Mammary epithelial cell (primary cell): ENCODE results near the gene FXYD2.

Source experiments
- CTCF ChIP-seq, 2 donors: IDR thresholded peaks in 1 of 2; conservative IDR thresholded peaks in 1 of 2; 2 replicates each; pipeline ENCODE4 v1.5.1; 2011 to 2012; ENCODE audit warnings: inconsistent platforms in 2 of 2, low read length in 2 of 2, mild to moderate bottlenecking in 2 of 2, control low read depth in 1 of 2, low read depth in 1 of 2; ENCODE audit not compliant: insufficient read depth in 1 of 2; ENCODE audit errors: extremely low read depth in 1 of 2
- EZH2 ChIP-seq: IDR thresholded peaks from 2 replicates; pipeline ENCODE4 v1.6.1; 2012; ENCODE audit warnings: low read length, inconsistent platforms, borderline replicate concordance

- TF ChIP-seq CTCF (conservative IDR thresholded peaks at IDR 0.05 in 1 of 2, IDR thresholded peaks at IDR 0.05 in 1 of 2; ENCODE audit: extremely low read depth in 1 of 2, insufficient read depth in 1 of 2, low read depth in 1 of 2, low read length in 2 of 2), result no peak
- TF ChIP-seq EZH2, result no peak
Observed at GRCh38 chr11:117827521-117828511, 3.3 kb upstream of the FXYD2 start.
